ENCODE measurements around the gene CAD. TPM values are rescaled to one million over a fixed set of nuclear protein-coding genes. Genes with fewer than 3 reads are reported as not detected.

Gene CAD
- total and polyA plus RNA-seq, 2 of the 4 experiments (the other 2 are of a cell fraction), result 12.9 to 38.7 TPM

DNA sequence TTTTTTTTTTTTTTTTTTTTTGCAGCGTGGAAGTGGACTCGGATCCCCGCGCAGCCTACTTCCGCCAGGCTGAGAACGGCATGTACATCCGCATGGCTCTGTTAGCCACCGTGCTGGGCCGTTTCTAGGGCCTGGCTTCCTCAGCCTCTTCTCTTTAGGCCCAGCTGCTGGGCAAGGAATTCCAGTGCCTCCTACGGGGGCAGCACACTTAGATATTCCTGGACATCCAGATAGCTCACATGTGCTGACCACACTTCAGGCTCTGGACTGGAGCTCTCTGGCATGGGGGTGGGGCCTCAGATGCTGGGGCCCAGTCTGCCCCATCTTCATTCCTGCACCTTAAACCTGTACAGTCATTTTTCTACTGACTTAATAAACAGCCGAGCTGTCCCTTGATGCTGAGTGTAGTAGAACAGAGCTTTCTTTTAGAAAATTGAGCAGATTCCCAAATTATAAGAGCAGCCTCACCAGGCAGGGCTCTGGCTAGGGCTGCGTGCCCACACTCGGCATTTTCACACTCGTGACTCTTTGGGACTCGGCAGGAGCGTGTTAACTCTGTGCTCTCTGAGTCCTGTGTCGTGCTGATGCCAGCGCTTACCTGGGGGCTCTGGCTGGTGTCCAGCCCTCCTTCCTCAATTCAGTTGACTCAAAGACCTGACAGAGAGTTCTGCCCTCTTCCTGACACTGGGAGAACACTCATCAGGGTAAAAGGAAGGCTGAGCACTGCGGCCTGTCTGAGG, 26.4 kb downstream of the CAD start:
- ChIA-PET POLR2A (ENCODE audit: unreplicated experiment) (no interaction called here), CTCF (interaction anchor here (0.6 kb wide), 1 partner anchor 162 kb away, joined by 3 read pairs; no protein-coding TSS in a partner anchor)
- intact Hi-C loops (cut with micrococcal nuclease), result no loop called here
- no peaks in the 10 kb centered on the region for H3K27me3 ChIP-seq (ENCODE audit: control insufficient read depth, insufficient read depth, low read length)
- no peak for ATAC-seq (ENCODE audit: low read depth)
- no peak overlapping the region for H4K91ac ChIP-seq (ENCODE audit: insufficient read depth, low read depth, low read length)
- H3K9me1 ChIP-seq (ENCODE audit: insufficient read depth, low read length), result no peaks in the 10 kb centered on the region
- H3K56ac ChIP-seq (ENCODE audit: extremely low read depth, insufficient read depth, low read length), result no peak overlapping the region
- H2AK5ac ChIP-seq (ENCODE audit: low read depth, low read length), result no peak overlapping the region
- H3K36me3 ChIP-seq (ENCODE audit: control insufficient read depth, insufficient read depth, low read length), result peaks cover 55% of the 10 kb centered on the region
- H2AK9ac ChIP-seq (replicated peaks; ENCODE audit: low read depth, low read length, poor library complexity), result no peak overlapping the region
- H3K27ac ChIP-seq (ENCODE audit: insufficient read depth, low read length), result no peak overlapping the region
- no peaks in the 10 kb centered on the region for H3K9me3 ChIP-seq (ENCODE audit: control insufficient read depth, insufficient read depth, low read length)
- no peak overlapping the region for H3K23ac ChIP-seq (ENCODE audit: low read depth, low read length)
- H2BK15ac ChIP-seq (ENCODE audit: low read depth, low read length), result no peak overlapping the region
- H3K4me1 ChIP-seq (ENCODE audit: control insufficient read depth, insufficient read depth, low read length), result no peaks in the 10 kb centered on the region
- TF ChIP-seq NFE2L2 (IDR thresholded peaks at IDR 0.05; ENCODE audit: low read depth, low read length), result no peak
- no peak for TF ChIP-seq BHLHE40 (IDR thresholded peaks at IDR 0.05; ENCODE audit: low read depth, low read length)
- no peak for TF ChIP-seq RFX5 (IDR thresholded peaks at IDR 0.05; ENCODE audit: low read depth, low read length)
- TF ChIP-seq CEBPB (IDR thresholded peaks at IDR 0.05; ENCODE audit: low read depth, low read length), result no peak
- TF ChIP-seq, protein P1, sequence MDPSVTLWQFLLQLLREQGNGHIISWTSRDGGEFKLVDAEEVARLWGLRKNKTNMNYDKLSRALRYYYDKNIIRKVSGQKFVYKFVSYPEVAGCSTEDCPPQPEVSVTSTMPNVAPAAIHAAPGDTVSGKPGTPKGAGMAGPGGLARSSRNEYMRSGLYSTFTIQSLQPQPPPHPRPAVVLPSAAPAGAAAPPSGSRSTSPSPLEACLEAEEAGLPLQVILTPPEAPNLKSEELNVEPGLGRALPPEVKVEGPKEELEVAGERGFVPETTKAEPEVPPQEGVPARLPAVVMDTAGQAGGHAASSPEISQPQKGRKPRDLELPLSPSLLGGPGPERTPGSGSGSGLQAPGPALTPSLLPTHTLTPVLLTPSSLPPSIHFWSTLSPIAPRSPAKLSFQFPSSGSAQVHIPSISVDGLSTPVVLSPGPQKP (IDR thresholded peaks at IDR 0.05; ENCODE audit: borderline replicate concordance, low read depth, low read length), result no peak
- H3K9ac ChIP-seq (ENCODE audit: low read depth, low read length), result no peak overlapping the region
- no peak overlapping the region for H3K4ac ChIP-seq (ENCODE audit: low read depth, low read length)
- H4K5ac ChIP-seq (ENCODE audit: low read depth, low read length), result no peak overlapping the region
- no peak overlapping the region for H2BK20ac ChIP-seq (ENCODE audit: low read depth, low read length)
- TSS peak; percentile 55 for BruUV-seq (replicated peaks)
- WGBS, 2 experiments (ENCODE audit: extremely low coverage in 2 of 2, insufficient read length in 1 of 2), result 95% methylated on average over 14 of the region's 19 CpGs; no CpG with 5 or more reads in 1 of the 2 experiments
- no peak overlapping the region for H2BK5ac ChIP-seq (ENCODE audit: low read depth, low read length, poor library complexity, severe bottlenecking)
- no peaks in the 10 kb centered on the region; the same call in 1 of the 2 replicates for H4K20me1 ChIP-seq (ENCODE audit: insufficient read depth, low read length)
- H3K14ac ChIP-seq (replicated peaks; ENCODE audit: low read depth, low read length), result no peak overlapping the region
- in situ Hi-C loops (cut with MboI; ENCODE audit: low sequenced_read_pairs), result no loop called here
- DNase-seq, result no peak
- H4K8ac ChIP-seq (ENCODE audit: low read depth in 2 of 2, low read length in 2 of 2), result no peak overlapping the region
- no peak overlapping the region for H2AFZ ChIP-seq (replicated peaks; ENCODE audit: low read length, poor library complexity)
- no peak overlapping the region for H2BK120ac ChIP-seq (ENCODE audit: low read depth, low read length)
- no peak overlapping the region for H3K4me3 ChIP-seq (ENCODE audit: insufficient read depth, low read depth, low read length)
- H3K4me2 ChIP-seq (ENCODE audit: low read depth, low read length), result no peak overlapping the region
- dilution Hi-C loops (cut with HindIII; ENCODE audit: low sequenced_read_pairs, unreplicated experiment), result no loop called here
- no peak overlapping the region for H3K18ac ChIP-seq (ENCODE audit: low read depth, low read length)
- H3K79me1 ChIP-seq (ENCODE audit: low read depth in 1 of 2, low read length in 2 of 2), result no peaks in the 10 kb centered on the region

Measured in IMR-90 (cell line).